ENCODE measurements around the gene ELMO1. TPM values are rescaled to one million over a fixed set of nuclear protein-coding genes. Genes with fewer than 3 reads are reported as not detected.

The ELMO1 gene
- total and polyA plus RNA-seq, 10 donors: 26.0 to 494 (median 201) TPM

GRCh38 chr7:37097983-37098382 lies 350.7 kb downstream of the ELMO1 start:
- Histone ChIP-seq H3K9me3 (no peaks in the 10 kb centered on the region), H3K27me3 (replicated peaks in 1 of 7) (no peaks in the 10 kb centered on the region), H3K4me3 (no peak overlapping the region), H3K4me1 (peaks cover 0 to 24% (median 12%) of the 10 kb centered on the region in 6 donors), H3K27ac (no peak overlapping the region), H3K36me3 (peaks cover 0 to 49% (median 26%) of the 10 kb centered on the region in 6 donors)
- intact Hi-C loops (cut with DNase I; ENCODE audit: low total_unique reads): no loop called here
- 47 to 95% (median 90%) methylated on average over 1 of the region's 1 CpG for WGBS, 5 donors
- TF ChIP-seq CTCF (IDR thresholded peaks at IDR 0.05 in 8 of 11, conservative IDR thresholded peaks at IDR 0.05 in 3 of 11): no peak
- TF ChIP-seq POLR2A (IDR thresholded peaks at IDR 0.05): no peak
- TF ChIP-seq POLR2AphosphoS5 (IDR thresholded peaks at IDR 0.05): no peak
- no peak for DNase-seq

- H3K27ac ChIP-seq: no peak overlapping the region
- H3K27me3 ChIP-seq (replicated peaks in 1 of 7): no peaks in the 10 kb centered on the region
- H3K4me1 ChIP-seq: peaks cover 0 to 24% (median 9%) of the 10 kb centered on the region in 6 donors
- TF ChIP-seq POLR2AphosphoS5 (IDR thresholded peaks at IDR 0.05): no peak
- TF ChIP-seq CTCF (IDR thresholded peaks at IDR 0.05 in 8 of 11, conservative IDR thresholded peaks at IDR 0.05 in 3 of 11): peak in 1 of 11 experiments; percentile 14
- DNase-seq: no peak
- WGBS, 5 donors: 90 to 98% (median 96%) methylated on average over 8 of the region's 8 CpGs
- intact Hi-C loops (cut with DNase I; ENCODE audit: low total_unique reads): no loop called here
- H3K36me3 ChIP-seq: peaks cover 0 to 49% (median 27%) of the 10 kb centered on the region in 6 donors
- no peaks in the 10 kb centered on the region for H3K9me3 ChIP-seq
- no peak overlapping the region for H3K4me3 ChIP-seq
Measured at GRCh38 chr7:37097276-37097675, 351.4 kb downstream of the ELMO1 start.

- Histone ChIP-seq H3K4me1 (peaks cover 0 to 15% (median 6%) of the 10 kb centered on the region in 6 donors), H3K27ac (no peak overlapping the region), H3K27me3 (replicated peaks in 1 of 7) (no peaks in the 10 kb centered on the region), H3K9me3 (no peaks in the 10 kb centered on the region), H3K4me3 (no peak overlapping the region), H3K36me3 (peaks cover 0 to 55% (median 27%) of the 10 kb centered on the region in 6 donors)
- intact Hi-C loops (cut with DNase I; ENCODE audit: low total_unique reads): no loop called here
- no peak for DNase-seq
- WGBS, 5 donors: 91 to 97% (median 94%) methylated on average over 6 of the region's 6 CpGs
- TF ChIP-seq POLR2AphosphoS5 (IDR thresholded peaks at IDR 0.05) (no peak), CTCF (IDR thresholded peaks at IDR 0.05 in 8 of 11, conservative IDR thresholded peaks at IDR 0.05 in 3 of 11) (no peak), POLR2A (IDR thresholded peaks at IDR 0.05) (no peak)
Measured at GRCh38 chr7:37096341-37096740, 352.3 kb downstream of the ELMO1 start.

GRCh38 chr7:37095122-37095521 lies 353.5 kb downstream of the ELMO1 start:
- no peaks in the 10 kb centered on the region for H3K27me3 ChIP-seq (replicated peaks in 1 of 7)
- peaks cover 0 to 61% (median 27%) of the 10 kb centered on the region in 6 donors for H3K36me3 ChIP-seq
- intact Hi-C loops (cut with DNase I; ENCODE audit: low total_unique reads): no loop called here
- H3K27ac ChIP-seq: no peak overlapping the region
- no peak overlapping the region for H3K4me3 ChIP-seq
- no peaks in the 10 kb centered on the region for H3K9me3 ChIP-seq
- WGBS, 5 donors: 88 to 100% (median 90%) methylated on average over 1 of the region's 1 CpG
- no peak for TF ChIP-seq CTCF (IDR thresholded peaks at IDR 0.05 in 8 of 11, conservative IDR thresholded peaks at IDR 0.05 in 3 of 11)
- TF ChIP-seq POLR2A (IDR thresholded peaks at IDR 0.05): no peak
- TF ChIP-seq POLR2AphosphoS5 (IDR thresholded peaks at IDR 0.05): no peak
- no peak for DNase-seq
- H3K4me1 ChIP-seq: peaks cover 0 to 3% (median 0%) of the 10 kb centered on the region in 6 donors

All from spleen (tissue), 11 donors.